Ramos (cell line): ENCODE measurements around the gene TIMM44.

Source experiments
- in situ Hi-C: fragments of 300-500 bp; cut with MboI; formaldehyde crosslinking; loops from one replicate; pipeline ENCODE4 v1.14.3; 2022; ENCODE audit warnings: low sequenced_read_pairs; ENCODE audit not compliant: unreplicated experiment

Gene TIMM44

DNA sequence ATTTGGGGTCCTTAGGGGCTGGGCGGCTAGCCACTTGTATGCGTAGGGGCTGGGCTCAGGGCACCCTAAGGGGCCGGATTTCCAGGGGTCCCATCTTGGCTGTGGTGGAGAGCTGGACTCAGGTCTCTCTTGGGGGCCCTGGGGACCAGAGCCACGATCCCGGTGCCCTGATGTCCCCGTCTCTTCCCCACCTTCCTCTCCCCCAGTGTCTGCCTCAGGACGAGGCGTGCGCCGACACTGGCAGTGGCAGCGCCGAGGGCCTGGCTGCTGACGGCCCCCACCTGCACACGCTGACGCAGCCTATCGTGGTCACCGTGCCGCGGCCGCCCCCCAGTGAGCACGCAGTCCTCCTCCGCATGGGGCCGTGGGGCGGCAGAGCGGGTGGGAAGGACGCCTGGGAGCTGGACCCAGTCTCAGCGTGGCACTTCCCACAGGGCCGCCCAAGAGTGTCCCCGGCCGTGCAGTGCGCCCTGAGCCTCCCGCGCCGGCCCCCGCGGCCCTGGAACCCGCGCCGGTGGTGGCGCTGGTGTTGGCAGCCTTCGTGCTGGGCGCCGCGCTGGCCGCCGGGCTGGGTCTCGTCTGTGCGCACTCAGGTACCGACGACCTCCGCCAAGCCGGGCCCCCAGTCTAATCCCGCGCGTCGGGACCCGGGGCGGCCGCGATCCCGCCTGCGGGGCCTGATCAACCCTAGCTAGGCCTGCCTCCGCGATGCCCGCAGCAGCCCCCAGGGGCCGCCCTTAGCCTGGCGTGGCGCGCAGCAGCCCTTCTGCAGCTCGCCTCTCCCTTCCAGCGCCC is 26.0 kb downstream of the TIMM44 start:
- in situ Hi-C loops: no loop called here

DNA sequence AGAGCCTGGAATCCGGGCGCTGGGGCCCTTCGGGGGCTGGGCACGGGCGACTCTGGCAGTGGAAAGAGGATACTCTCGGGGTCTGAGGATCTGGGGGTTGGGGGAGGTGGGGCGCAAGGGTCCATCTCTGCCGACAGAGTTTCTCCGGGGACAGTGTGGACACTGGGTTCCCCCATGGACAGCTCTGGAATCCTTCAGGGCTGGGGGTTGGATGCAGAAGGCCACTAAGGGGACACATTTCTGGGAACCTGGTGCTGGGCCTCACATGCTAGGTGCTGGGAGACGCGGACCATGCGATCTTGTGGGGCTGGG is 26.6 kb downstream of the TIMM44 start:
- in situ Hi-C loops: no loop called here

DNA sequence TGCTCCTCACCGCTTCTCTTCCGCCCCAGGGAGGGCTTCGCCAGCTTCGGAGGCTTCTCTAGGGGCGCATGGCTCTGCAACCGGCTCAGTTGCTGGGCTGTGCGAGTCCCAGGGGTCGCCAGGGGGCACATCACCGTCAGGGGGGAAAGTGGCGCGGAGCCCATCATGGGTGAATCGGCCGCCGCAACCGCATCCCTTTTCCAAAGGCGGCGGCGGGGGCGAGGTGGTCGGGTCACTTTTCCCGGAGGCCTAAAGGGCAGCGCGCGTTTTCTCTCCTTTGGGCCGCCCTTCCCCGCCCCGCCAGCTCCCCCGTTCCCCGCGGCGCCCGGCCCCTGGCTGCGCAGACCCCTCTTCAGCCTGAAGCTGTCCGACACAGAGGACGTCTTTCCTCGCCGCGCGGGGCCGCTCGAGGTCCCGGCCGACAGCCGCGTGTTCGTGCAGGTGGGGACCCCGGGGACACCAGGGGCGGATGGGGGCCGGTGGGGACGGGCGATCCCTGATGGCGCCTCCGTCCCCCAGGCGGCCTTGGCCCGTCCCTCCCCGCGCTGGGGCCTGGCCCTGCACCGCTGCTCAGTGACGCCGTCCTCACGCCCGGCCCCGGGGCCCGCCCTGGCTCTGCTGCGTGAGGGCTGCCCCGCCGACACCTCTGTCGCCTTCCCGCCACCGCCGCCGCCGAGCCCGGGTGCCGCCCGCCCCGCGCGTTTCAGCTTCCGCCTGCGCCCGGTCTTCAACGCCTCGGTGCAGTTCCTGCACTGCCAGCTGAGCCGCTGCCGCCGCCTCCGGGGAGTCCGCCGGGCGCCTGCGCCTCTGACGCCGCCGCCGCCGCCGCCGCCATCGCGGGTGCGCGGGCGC is 27.1 kb downstream of the TIMM44 start:
- in situ Hi-C loops: no loop called here

DNA sequence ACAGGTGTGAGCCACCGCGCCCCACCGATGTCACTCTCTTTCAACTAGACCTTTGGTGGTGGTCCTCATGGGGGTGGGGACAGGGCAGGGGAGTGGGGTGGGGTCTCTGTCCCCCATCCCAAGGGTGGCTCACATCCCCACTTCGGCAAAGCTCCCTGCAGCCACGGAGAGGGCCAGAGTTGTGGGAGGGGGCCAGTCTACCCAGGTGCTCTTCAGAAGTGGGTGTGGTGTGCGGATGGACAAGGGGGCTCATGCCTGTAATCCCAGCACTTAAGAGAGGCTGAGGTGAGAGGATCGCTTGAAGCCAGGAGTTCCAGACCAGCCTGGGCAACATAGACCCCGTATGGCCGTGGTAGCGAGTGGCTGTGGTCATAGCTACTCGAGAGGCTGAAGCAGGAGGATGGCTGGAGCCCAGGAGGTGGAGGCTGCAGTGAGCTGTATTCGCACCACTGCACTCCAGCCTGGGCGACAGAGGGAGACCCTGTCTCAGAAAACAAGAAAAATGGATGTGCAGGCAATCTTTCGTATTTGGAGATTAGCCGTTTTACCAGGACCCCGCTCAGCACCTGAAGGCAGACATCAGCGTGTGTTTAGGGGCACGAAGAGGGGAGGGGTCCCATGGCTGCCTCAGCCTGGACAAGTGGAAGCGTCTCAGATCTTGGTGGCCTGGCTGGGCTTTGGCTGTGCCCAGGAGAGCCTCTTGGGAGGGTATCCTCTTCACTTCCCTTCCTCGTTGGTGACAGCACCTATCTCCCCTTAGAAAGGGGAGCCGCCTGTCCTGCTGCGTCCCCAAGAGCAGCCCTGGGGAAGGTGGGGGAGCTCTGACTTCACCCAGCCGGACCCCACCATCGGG is 28.0 kb downstream of the TIMM44 start:
- in situ Hi-C loops: no loop called here

DNA sequence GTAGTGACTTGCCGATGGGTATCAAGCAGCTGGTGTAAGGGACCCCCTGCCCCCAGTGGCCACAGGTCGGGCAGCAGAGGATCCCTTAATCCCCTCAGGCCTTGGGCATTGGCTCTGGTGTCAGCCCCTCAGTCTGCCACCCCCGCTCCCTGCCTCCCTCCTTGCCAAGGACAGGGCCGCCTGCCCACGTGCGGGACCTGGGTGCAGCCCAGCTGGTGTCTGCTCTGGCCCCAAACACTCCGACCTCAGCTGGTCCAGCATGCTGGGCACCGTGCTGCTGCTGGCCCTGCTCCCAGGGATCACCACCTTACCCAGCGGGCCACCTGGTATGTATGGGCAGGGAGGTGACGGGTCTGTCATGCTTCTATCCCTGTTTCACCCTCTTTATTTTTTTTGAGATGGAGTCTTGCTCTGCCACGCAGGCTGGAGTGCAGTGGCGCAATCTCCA is 28.8 kb downstream of the TIMM44 start, which contains the start of gene TGFBR3L:
TGFBR3L (plus strand) TSS at position 233 of the 448 bp plus-strand sequence.
- in situ Hi-C loops: no loop called here

DNA sequence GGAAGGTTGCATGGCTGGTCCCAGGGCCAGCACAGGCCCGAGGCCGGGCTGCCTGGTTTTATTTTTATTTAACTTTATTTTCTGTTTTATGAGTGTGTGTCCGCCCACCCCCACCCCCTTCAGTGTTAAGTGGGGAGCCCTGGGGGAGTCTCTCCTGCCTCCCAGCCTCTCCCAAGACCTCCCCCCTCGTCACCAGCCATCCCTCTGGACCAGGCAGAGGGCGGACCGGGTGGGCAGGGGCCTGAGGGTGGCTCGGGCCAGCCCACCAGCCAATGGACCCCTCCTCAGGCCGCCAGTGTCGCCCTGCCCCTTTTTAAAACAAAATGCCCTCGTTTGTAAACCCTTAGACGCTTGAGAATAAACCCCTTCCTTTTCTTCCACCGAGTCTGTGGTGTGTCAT is 29.4 kb downstream of the TIMM44 start:
- in situ Hi-C loops: no loop called here

DNA sequence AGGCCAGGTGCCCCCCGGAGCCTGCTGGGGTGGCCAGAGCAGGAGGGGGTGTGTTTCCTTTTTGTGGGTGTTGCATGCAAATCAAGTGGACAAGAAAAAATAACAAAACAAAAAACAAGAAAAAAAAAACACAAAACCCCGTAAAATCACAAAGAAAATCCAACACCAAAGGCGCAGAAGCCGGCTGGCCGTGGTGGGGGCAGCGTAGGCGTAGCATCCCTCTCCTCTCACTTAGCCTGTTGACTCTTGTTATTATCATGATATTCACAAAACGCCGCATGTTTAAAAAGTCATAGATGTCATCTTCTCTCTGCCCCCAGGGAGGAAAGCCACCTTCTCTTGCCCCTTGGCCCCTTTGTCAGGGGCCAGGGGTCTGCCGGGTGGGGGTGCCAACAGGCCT is 29.8 kb downstream of the TIMM44 start:
- in situ Hi-C loops: no loop called here

DNA sequence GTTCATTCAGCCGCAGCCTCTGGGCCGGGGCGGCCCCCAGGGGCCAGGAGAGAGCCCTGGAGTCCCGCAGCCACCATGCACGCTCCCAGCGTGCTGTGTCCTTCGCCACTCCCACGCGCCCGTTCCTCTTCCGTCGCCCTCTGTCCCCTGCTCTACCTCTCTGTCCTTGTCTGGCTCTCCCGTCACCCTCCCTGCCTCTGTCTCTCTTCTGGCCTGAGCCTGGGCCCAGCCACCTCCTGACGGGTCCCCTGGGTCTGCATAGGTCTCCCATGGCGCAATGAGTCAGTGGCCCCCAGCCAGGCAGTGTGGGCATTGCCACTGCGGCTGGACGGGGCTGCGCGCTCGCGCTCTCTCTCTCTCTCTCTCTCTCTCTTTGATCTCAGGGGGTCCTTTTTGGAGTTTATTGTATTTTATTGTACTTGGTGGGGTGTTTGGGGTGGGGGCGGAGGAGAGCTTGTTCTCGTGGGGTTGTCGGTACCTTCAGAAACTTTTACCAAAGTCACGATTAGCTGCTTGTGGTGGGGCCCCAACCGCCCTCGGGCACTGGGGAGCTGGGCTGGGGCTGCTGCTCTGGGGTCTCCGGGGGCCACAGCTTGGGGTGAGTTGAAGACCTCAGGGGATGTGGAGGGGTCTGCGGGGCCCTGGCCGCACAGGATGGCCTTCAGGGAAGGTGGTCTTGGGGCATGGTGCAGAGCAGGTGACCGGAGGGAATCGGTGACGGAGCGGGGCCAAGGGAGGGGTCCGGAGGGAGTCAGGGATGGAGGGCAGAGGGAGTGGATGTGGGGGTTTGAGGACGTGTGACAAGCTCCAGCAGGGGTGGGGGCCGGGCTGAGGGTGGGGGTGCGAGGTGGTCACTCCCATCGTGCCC is 30.5 kb downstream of the TIMM44 start:
- in situ Hi-C loops: no loop called here

DNA sequence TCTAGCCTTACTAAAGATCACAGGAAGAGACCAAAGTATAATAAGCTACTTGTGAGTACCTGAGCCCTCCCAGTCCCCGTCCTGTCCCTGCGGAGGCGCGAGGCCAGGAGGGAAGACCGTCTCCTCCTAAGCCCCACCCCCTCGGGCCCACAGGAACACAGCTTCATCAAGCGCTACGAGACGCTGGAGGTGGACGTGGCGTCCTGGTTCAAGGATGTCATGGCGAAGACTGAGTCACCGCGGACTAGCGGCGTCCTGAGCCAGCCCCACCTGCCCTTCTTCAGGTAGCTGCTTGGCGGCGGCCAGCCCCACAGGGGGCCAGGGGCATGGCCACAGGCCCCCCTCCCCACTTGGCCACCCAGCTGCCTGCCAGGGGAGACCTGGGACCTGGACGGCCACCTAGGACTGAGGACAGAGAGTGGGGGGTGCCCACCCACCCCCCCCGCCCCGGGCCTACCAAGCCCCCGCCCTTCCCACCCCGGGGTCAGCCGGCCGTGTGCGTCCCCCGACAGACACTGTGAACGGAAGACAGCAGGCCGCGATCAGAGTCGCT is 31.2 kb downstream of the TIMM44 start:
- in situ Hi-C loops: no loop called here

DNA sequence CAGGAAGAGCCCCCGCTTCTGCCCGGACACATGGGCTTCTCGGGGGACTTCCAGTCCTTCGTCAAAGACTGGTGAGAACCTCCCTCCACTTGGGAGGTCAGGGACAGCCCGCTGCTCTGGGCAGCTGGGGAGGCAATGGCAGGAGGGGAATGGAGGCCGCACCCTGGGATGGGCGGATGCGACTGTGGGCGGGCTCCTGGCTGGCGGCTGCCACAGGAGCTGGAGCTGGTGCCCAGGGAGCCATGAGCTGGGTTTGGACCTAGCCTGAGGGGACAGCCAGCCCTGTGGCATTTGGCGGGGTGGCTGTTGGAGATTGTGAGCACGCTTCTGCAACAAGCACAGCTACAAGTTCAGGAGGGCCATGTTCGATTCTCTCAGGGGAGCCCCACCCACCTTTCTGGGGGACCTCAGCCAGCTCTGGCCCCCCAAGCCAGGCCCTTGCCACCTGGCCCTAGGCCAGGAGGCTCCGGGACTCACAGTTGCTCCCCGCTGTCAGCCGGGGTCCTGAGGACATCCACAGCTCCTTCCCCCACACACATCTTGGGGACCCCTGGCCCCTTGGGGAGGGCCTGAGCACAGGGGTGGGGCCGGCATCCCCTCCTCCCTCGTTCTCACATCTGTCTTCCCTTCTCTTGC is 31.8 kb downstream of the TIMM44 start:
- in situ Hi-C loops: no loop called here

DNA sequence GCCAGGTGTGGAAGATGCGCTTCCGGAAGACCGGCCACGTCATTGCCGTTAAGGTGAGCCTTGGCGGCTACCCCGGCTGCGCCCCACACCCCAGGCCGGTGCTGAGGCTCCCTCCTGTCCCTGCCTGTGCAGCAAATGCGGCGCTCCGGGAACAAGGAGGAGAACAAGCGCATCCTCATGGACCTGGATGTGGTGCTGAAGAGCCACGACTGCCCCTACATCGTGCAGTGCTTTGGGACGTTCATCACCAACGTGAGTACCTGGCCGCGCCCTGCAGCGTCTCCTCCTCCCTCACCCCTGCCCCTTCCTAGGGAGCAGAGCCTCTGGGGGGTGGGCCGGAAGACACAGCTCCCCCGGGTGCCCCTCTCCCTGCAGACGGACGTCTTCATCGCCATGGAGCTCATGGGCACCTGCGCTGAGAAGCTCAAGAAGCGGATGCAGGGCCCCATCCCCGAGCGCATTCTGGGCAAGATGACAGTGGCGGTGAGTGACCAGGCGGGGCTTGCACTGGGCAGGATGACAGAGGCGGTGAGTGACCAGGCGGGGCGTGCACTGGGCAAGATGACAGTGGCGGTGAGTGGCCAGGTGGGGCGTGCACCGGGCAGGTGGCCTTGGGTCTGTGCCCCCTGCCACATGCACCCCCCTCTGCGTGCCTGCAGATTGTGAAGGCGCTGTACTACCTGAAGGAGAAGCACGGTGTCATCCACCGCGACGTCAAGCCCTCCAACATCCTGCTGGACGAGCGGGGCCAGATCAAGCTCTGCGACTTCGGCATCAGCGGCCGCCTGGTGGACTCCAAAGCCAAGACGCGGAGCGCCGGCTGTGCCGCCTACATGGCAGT is 32.9 kb downstream of the TIMM44 start:
- in situ Hi-C loops: no loop called here

DNA sequence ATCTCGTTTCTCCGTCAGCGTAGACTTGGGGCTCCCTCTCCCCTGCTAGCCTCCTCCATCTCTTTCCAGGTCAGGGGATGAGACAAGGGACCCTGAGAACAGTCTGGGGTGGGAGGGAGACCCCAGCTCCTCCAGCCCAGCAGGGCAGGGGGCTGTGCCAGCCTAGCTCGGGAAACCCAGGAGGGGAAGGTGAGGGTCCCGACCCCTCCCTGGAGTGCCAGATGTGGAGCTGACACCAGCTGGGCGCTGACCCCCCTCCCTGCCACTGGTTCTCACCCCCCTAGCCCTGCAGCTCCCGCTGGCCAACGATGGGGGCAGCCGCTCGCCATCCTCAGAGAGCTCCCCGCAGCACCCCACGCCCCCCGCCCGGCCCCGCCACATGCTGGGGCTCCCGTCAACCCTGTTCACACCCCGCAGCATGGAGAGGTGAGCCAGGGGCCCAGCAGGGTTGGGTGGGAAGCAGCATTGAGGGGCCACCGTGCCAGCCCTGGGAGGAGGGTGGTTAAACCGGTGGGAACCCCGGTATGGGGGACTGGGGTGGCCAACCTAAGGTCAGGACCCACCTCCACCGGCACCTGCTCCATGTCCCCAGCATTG is 33.9 kb downstream of the TIMM44 start:
- in situ Hi-C loops: no loop called here

DNA sequence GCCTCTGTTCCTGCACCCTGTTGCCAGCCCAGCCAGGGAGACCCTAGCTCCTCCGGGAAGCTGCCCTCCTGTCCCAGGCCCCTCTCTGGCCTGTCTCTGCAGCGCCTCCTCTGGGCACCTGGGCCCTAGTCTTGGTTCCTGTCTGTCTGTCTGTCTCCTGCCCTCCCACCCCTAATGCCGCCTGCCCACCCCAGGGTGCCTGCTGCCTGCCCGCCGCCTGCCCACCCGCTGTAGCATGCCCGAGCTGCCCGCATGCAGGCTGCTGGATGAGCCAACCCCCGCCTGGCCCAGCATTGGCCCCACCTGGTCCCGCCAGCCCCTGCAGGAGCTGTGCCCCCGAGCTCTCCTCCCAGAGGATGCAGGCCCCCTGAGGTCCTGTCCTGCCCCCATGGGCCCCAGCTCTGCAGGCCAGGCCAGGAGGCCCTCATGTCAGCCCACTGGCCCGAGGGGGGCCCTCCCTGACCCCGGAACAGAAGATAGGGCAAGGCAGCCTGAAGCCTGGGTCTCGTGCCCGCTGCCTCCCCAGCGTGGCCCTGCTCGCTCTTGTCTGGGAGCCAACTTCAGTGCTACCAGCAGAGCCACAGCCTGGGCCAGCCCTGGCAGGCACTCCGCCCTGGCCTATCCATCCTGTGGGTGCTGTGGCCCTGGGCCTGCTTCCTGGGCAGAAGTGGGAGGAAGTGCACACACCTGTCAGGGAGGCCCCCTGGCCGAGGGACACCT is 34.6 kb downstream of the TIMM44 start:
- in situ Hi-C loops: no loop called here

DNA sequence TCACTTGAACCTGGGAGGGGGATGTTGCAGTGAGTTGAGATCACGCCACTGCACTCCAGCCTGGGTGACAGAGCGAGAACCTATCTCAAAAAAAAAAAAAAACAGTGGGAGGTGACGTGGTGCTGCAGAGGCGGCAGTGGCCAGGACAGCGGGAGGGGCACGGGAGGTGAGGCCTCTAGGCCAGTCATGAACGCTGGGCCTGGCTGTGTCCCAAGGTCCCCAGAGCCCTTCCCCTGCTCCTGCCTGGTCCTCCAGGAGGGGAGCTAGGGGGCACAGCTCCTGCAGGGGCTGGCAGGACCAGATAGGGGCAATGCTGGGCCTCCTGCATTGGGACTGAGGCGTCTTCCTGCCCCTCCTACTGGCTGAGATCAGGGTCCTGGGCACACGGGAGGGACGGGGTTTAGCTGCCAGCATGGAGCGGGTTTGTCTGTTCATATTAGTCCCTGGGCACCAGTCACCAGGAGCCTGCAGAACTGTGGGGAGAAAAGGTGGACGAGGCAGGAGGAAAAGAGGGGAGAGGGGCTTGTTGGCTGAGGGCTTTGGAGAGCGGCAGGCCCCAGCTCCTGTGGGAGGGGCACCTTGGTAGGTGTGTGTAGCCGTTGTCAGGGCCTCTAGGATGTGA is 35.3 kb downstream of the TIMM44 start:
- in situ Hi-C loops: no loop called here

DNA sequence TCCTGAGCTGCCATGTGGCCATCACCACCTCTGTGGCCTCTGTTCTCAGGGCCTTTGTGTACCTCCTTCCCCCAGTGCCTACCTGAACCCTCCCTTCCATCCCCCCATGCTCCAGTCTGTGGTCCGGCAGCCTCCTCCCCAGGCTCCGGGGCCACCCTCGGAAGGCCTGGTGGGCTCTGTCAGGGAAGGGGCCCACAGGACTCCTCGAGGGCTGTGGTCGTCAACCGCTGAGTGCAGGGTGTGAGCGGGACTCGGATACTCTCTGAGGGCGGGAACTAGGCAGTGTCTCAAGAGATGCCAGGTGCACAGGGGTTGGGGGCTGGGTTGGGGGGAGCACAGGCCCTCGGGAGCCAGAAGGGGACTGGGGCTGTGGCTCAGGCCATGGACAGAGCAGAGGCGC is 35.9 kb downstream of the TIMM44 start:
- in situ Hi-C loops: no loop called here

DNA sequence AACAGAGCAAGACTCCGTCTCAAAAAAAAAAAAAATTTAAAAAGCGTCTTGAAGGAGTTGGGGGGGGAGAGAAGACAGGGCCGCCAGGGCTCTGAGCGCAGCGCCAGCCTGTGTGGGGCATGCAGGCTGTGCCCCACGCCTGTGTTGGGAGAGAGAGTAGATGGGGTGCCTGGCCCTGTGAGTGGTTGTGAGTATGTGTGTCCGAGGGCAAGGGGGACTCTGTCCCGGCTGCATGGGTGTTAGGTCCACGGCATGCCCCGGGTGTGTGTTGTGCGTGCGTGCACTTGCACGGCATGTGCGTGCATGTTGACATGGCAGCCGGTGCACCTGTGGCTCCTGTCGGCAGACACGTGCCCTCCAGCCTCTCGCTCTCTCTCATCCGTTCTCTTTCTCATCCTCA is 36.3 kb downstream of the TIMM44 start:
- in situ Hi-C loops: no loop called here

DNA sequence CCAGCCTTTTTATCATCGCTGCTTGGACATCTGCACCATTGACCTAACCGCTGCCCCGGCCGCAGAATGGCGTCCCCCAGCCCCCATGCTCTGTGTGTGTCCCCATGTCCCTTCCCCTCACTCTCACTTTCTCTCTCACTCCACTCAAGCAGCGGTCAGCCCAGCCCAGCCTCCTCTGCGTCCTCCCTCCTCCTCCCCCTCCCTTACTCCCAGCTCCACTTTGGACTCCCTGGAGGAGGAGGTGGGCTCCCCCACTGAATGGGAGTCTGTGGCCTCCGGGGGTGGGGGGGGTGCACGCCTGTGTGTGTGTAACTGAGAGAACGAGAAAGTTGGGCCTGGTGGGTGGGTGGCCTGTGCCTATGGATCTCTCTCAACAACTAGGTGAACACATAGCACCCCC is 37.6 kb downstream of the TIMM44 start:
- in situ Hi-C loops: no loop called here
